Glomerular endothelial cell (primary cell): ENCODE measurements around the gene FOXB2. TPM values are rescaled to one million over a fixed set of nuclear protein-coding genes. Genes with fewer than 3 reads are reported as not detected.

Source experiments
- DNase-seq: peaks from one replicate; pipeline ENCODE4 v3.0.0-alpha.2; 2011; ENCODE audit warnings: low read depth, low spot score; ENCODE audit errors: extremely low read depth
- total RNA-seq: library from RNA; depleted of rRNA; stranded (reverse); fragments of >200 nt; gene quantifications from 2 replicates; pipeline ENCODE4 v1.2.3, GENCODE V29; 2015

The FOXB2 gene
- total RNA-seq, 1 donor from 2014 or later, result not detected

GRCh38 chr9:77015327-77016048 is 4.0 kb upstream of the FOXB2 start:
- no peak for DNase-seq

GRCh38 chr9:77016121-77016525 is 3.3 kb upstream of the FOXB2 start:
- no peak for DNase-seq

- DNase-seq, result no peak
Measured at GRCh38 chr9:77016526-77017504, 2.6 kb upstream of the FOXB2 start.

DNA sequence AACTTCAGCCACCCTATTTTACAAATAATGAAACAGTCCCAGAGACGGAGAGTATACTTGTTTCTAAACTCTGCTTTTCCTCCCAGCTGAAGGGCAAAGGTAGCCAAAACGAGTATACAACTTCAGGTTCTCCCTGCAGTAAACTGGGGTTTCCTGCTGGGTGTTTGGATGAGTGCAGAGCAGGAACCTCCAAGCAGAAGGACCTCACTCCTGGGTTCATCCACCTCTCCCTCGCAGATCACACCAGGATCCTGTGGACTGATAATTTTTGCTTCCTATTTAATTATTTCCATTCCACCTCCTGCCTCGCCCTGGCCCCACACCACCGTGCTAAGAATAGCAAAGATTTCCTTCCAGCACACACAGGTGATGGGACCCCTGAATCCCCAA is 2.0 kb upstream of the FOXB2 start:
- no peak for DNase-seq

DNA sequence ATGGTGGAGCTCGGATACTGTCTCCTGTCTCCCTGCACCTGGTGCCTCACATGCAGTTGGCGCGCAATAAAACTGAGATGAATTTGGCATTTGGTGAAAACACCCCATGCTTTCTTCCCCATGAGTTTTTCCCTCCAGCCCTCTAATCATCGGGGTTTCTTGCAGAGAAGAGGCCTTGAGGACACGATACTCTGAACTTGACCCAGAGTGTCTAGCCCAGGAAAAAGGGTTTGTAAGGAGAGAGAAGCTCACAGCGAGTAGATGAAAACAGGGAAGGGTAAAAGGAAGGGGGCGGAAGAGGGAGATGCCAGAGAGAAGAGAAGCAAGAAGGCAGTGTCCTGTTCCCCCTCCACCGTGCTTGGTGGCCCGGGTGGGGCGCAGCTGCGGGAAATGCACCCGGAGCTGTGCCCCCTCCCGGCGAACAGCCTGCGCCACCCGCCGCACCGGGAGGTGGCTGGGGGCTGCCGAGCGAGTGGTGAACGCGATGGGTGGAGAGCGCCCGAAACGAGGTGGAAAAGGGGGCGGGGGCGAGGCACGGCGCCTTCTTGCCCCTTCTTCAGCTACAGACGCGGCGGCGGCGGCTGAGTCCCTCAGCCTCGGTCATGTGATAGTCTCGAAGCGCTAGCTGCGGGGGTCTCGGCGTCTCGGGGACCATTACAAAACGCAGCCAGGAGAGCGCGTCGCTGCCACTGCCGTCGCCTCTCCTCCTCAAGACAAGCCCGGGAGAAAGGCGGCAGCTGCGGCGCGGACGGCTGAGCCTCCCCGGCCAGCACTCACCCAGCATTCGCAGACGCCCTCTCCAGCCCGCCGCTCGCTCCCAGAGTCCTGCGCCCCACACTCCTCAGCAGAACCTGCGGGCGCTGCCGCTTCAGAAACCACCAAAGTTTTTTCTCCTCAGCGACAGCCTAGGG is 1.1 kb upstream of the FOXB2 start:
- DNase-seq, result no peak

DNA sequence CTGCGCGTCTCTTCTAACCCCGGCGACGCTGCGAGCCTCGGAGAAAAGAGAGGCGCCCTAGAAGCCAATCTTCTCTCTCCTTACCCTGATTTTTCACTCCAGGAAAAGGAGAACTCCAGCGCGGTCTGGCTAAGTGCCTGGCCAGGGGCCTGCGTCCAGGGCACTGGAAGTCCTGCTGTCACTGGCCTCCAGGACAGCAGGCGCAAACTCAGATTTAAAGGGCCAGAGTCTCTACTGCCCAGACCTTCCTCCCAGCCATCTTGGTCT is 553 bp upstream of the FOXB2 start:
- DNase-seq, result no peak

- DNase-seq, result no peak
Measured at GRCh38 chr9:77019926-77020412, 514 bp downstream of the FOXB2 start.

GRCh38 chr9:77020413-77021290 is 1.2 kb downstream of the FOXB2 start:
- DNase-seq, result no peak

DNA sequence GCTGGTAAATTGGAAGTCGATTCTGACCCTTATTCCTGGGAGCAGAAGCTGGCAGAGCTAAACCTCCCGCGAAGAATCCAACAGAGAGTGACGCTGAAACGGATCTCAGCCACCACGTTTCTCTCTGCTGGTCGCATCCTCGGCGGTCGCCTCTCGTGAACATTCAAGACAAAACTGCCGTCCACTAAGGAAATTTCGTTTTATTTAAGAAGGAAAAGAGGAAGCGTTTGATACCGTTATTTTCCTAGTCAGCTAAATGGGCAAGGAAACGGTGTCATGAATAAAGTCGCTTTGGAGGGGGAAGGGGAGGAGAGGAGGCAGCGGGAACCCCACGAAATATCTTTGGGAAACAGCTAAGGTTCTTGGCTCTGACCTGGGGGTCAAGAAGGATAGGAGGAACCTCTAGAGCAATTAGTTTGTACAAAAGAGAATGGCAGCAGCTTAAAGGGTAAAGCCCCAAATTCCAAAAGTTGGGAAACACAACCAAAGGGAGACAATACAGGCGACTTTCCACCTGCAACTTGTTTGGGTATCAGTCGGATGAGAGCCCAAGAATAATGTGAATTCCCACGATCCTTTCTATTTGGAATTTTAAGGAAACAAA is 1.9 kb downstream of the FOXB2 start:
- no peak for DNase-seq

DNA sequence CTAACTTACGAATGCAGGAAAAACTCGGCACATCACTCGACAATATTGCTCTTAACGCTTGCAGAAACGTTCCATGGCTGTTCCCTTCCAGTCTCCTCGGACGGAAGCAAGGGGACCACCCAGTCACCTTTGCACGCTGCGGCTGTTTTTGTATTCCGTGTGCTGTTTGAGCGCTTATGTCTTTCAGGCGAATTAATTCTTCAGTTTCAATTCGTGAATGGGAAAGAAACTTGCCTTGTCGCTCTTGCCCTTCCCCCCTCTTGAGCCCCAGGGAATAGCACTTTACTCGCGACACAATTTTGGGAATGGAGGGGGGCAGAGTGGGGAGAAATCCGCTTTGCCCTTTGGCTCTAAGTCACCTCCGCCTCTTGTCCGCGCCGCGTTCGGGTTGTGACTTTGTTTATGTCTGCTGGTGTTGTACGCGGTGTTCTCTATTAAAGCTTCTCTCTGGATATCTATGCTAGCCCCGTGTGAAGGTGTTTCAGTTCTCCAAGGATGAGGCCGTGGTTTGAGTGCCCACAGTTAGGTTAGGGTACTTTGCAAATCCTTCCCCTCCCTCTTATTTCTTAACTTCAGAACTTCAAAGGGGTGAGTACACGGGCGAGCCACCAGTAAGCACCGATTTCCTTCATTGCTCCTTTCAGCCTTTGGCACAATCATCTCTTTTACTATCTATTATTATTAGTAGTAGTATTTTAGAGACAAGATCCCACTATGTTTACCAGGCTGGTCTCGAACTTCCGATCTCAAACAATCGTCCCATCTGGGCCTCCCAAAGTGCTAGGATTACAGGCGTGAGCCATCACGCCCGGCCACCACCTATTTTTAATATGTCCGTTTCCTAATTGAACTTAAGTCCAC is 2.7 kb downstream of the FOXB2 start:
- no peak for DNase-seq

DNA sequence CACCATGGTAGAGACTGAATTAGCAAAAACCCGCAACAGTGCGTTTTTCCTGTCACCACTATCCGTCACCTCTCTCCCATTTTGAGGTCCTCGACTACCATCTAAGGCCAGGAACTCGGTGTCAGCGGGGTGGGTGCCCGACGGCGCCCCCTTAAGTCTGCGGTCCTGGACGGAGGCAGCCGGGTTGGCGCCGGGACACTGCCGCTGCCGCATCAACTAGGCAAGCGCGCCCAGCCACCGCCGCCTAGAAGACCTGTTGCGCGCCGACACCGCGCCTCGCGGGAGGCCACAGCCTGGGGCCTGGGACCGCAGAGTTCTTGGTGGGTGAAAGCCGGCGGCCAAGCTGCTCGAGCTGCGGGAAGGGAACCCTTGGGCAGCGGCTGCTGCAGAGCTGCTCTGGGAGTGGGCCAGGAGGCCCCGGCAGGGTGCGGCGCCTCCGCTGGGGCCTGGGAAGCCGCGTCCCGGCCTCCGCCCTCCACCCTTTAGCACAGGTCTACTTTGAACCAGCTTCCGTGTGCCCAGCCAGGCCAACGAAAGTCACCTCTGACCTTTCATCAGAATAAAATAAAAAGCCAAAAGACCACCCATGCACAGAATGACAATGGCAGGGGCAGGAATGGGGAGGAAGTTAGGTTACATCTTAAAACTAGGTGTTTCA is 3.5 kb downstream of the FOXB2 start:
- no peak for DNase-seq

DNA sequence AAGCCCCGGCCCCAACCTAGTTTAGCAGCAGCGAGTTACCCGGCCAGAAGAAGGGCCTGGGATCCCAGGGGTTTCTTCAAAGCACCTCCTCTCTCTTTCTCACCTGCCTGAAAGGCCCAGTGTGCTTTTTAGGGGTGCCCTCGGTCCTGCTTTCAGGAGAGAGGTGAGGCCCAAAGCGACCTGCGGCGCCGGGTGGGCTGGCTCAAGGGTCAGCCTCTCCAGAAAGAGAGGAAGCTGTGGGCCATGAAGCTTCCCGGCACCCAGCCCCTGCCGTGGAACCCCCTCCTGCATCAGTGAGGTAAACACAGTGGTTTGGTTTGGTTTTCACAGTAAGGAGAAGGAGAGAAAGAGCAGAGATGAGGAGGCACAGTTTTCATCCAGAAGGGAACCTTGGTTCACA is 4.3 kb downstream of the FOXB2 start:
- no peak for DNase-seq

- no peak for DNase-seq
Measured at GRCh38 chr9:77024776-77025545, 5.5 kb downstream of the FOXB2 start.

GRCh38 chr9:77028478-77028877 is 9.0 kb downstream of the FOXB2 start:
- DNase-seq, result no peak

DNA sequence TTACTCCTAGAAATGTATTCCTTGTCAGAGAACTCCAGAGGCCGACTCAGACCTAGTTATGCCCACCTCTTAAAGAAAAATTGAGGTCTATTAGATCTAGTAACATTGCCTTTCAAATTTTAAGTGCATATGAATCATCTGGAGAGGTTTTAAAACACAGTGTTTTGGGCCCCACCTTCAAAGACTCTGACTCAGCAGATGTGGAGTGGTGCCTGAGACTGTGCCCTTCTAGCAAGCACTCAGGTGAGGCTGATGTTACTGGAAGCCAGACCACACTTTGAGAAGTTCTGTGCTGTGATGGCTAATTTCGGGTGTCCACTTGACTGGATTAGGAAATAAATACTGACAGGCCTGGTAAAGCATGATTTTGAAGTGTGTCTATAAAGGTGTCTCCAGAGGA is 10.6 kb downstream of the FOXB2 start:
- no peak for DNase-seq

- no peak for DNase-seq
Measured at GRCh38 chr9:77038281-77039036, 19.0 kb downstream of the FOXB2 start.

- DNase-seq, result no peak
Measured at GRCh38 chr9:77040340-77040739, 20.9 kb downstream of the FOXB2 start.
